Suprapubic skin (tissue), 4 donors: ENCODE results near the gene SMC3. TPM values are rescaled to one million over a fixed set of nuclear protein-coding genes. Genes with fewer than 3 reads are reported as not detected.
"Not testable (repeated sequence)": the region's sequence is repeated elsewhere in the genome, so short reads cannot be mapped to it uniquely, and the experiment has no call there.

ENCODE experiments used
- DNase-seq, 2 donors: peaks; one replicate each; pipeline ENCODE4 v3.0.0-alpha.2; 2019; ENCODE audit warnings: low spot score in 2 of 2
- H3K27ac ChIP-seq: fragments of 200-600 bp; sonication (generic); one replicate; pipeline ENCODE4 v1.5.1; 2019
- H3K27me3 ChIP-seq: fragments of 200-600 bp; sonication (generic); one replicate; pipeline ENCODE4 v1.5.1; 2019
- H3K36me3 ChIP-seq: fragments of 200-600 bp; sonication (generic); one replicate; pipeline ENCODE4 v1.5.1; 2019
- H3K4me1 ChIP-seq: fragments of 200-600 bp; sonication (generic); one replicate; pipeline ENCODE4 v1.5.1; 2019
- H3K4me3 ChIP-seq: fragments of 200-600 bp; sonication (generic); one replicate; pipeline ENCODE4 v1.5.1; 2019; ENCODE audit warnings: mild to moderate bottlenecking
- H3K9me3 ChIP-seq: fragments of 200-600 bp; sonication (generic); one replicate; pipeline ENCODE4 v1.5.1; 2019
- EP300 ChIP-seq: sonication (generic); formaldehyde crosslinking; IDR thresholded peaks from one replicate; pipeline ENCODE4 v1.6.1; 2017; ENCODE audit warnings: antibody characterized with exemption
- POLR2A ChIP-seq, 2 donors: fragments of 450-650 bp; IDR thresholded peaks; one replicate each; pipeline ENCODE4 v1.6.1; 2017; ENCODE audit warnings: antibody characterized with exemption in 2 of 2, mild to moderate bottlenecking in 2 of 2, moderate library complexity in 2 of 2
- POLR2AphosphoS5 ChIP-seq, 3 donors: sonication (generic); formaldehyde crosslinking; IDR thresholded peaks; one replicate each; pipeline ENCODE4 v1.6.1; 2017; ENCODE audit warnings: antibody characterized with exemption in 3 of 3
- WGBS: methylation state at CpG from one replicate; pipeline ENCODE4 v1.1.5; 2018; 5-methylcytosine and 5-hydroxymethylcytosine counted together
- total RNA-seq, 4 donors: library from RNA; depleted of rRNA; stranded (reverse); fragments of >200 nt; gene quantifications; one replicate each; pipeline ENCODE4 v1.1.0, GENCODE V29; 2016
- TF ChIP-seq, protein P1 (sequence below), 2 donors: fragments of 200-600 bp in 1 of 2; fragments of 450-650 bp in 1 of 2; sonication (generic) in 1 of 2; IDR thresholded peaks; one replicate each; pipeline ENCODE4 v1.5.1; 2016 to 2019; ENCODE audit warnings: antibody characterized with exemption in 2 of 2, mild to moderate bottlenecking in 1 of 2, moderate library complexity in 1 of 2

The SMC3 gene
- total RNA-seq, 4 donors from 2014 or later = 18.9 to 33.5 (median 23.3) TPM

DNA sequence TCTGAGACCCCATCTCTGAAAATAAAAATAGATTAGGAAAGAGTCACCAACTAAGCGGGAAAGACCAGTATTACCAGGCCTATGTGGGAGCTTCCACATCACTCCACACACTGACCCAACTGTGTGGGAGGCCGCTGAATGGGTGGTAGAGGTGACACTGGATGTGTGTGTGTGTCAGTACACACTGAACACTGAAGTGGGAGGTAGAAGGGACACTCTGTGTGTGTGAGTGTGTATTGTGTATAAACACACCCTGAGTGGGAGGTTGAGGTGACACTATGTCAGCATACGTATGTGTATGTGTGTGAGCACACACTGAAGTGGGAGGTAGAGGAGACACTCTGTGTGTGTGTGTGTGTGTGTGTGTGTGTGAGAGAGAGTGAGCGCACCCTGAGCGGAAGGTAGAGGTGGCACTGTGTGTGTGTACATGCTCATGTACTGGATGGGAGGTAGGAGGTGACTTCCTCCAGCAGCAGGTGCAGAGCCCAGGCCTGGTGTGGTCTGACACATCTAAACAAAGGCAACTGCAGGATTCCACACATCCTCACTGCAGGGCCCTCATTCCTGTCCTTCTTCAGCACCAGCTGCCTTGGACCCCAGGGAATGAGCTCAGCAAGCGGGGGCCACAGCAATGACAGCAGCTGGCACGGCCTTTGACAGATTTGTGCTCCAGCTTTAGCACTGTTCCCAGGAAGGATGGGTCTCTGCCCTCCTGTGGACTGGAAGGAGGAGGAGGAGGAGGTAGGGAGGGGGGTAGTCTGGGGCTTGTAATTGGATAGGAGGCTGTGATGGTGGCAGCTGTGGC lies 50.1 kb downstream of the SMC3 start:
- no peaks in the 10 kb centered on the region for H3K36me3 ChIP-seq
- H3K27ac ChIP-seq = no peak overlapping the region
- no peaks in the 10 kb centered on the region for H3K27me3 ChIP-seq
- DNase-seq = no peak
- H3K9me3 ChIP-seq = no peaks in the 10 kb centered on the region
- TF ChIP-seq POLR2AphosphoS5 (IDR thresholded peaks at IDR 0.05) (no peak), POLR2A (IDR thresholded peaks at IDR 0.05) (no peak), EP300 (no peak)
- TF ChIP-seq, protein P1, sequence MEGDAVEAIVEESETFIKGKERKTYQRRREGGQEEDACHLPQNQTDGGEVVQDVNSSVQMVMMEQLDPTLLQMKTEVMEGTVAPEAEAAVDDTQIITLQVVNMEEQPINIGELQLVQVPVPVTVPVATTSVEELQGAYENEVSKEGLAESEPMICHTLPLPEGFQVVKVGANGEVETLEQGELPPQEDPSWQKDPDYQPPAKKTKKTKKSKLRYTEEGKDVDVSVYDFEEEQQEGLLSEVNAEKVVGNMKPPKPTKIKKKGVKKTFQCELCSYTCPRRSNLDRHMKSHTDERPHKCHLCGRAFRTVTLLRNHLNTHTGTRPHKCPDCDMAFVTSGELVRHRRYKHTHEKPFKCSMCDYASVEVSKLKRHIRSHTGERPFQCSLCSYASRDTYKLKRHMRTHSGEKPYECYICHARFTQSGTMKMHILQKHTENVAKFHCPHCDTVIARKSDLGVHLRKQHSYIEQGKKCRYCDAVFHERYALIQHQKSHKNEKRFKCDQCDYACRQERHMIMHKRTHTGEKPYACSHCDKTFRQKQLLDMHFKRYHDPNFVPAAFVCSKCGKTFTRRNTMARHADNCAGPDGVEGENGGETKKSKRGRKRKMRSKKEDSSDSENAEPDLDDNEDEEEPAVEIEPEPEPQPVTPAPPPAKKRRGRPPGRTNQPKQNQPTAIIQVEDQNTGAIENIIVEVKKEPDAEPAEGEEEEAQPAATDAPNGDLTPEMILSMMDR (IDR thresholded peaks at IDR 0.05) = no peak
- no peak overlapping the region for H3K4me3 ChIP-seq
- WGBS = 88% methylated on average over 7 of the region's 7 CpGs
- H3K4me1 ChIP-seq = no peaks in the 10 kb centered on the region

DNA sequence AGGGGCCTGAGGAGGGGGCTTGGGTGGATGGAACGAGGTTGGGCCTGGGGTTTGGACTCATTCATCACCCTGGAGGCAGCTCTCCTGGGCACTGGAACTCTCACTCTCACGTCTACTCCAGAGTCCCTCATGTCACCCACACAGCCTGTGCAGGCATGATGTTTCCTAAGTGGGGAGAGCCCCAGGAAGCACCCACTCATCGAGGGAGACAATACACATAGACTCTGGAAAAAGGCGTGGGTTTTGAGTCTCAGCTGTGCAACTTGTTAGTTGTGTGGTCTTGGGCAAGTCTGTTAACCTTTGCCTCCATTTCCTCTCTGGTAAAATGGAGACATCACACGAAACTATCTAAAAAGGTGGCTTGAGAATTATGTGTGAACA lies 50.7 kb downstream of the SMC3 start:
- Histone ChIP-seq H3K36me3 (no peaks in the 10 kb centered on the region), H3K27ac (no peak overlapping the region), H3K9me3 (no peaks in the 10 kb centered on the region), H3K4me1 (no peaks in the 10 kb centered on the region), H3K4me3 (no peak overlapping the region), H3K27me3 (no peaks in the 10 kb centered on the region)
- no peak for DNase-seq
- WGBS = 73% methylated on average over 5 of the region's 5 CpGs
- TF ChIP-seq EP300 (no peak), POLR2A (IDR thresholded peaks at IDR 0.05) (no peak), POLR2AphosphoS5 (IDR thresholded peaks at IDR 0.05) (no peak)
- TF ChIP-seq, protein P1 (IDR thresholded peaks at IDR 0.05) = no peak

DNA sequence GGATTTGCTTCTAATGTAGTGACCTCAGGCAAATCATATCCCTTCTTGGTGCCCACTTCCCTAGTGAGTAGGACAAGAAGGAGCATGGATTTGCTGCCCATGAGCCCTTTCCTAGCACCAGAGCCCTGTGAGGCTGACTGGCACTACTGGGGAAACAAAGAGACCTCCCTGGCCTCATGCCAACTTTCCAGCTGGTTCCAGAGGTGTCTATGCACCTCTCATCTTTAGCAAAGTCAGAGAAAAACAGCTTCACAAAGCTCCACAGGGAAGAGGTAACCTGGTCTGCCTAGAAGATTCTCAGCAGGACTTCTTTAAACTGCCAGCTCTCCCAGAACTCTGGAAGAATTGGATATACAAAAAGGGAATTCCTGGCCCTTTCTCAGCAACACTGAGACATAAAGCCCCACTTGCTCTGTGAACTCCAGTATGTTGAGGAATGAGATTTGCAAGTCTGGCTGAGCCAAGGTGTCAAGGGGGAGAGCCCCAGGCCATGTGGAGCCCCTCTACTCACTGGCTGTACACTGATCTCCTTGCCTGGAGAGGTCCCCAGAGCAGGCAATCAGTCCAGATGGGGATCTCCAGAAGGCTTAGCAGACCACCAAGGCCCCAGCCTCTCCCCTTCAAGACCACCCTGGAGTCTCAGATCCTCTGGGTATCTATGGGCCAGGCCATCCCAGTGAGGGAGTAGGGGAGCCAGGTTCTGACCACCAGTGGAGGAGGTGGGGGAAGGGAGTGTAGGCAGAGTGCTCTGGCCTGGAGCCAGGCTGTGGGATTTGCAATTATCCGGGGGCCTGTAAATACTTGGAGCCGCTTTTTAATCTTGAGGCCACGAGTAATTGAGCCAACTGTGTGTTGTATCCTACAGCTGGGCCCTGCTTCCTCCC lies 52.3 kb downstream of the SMC3 start:
- Histone ChIP-seq H3K27me3 (no peaks in the 10 kb centered on the region), H3K4me1 (no peaks in the 10 kb centered on the region), H3K4me3 (no peak overlapping the region), H3K9me3 (no peaks in the 10 kb centered on the region), H3K27ac (no peak overlapping the region), H3K36me3 (no peaks in the 10 kb centered on the region)
- DNase-seq = no peak
- 83% methylated on average over 3 of the region's 3 CpGs for WGBS
- no peak for TF ChIP-seq POLR2AphosphoS5 (IDR thresholded peaks at IDR 0.05)
- TF ChIP-seq POLR2A (IDR thresholded peaks at IDR 0.05) = no peak
- TF ChIP-seq, protein P1 (IDR thresholded peaks at IDR 0.05) = no peak
- TF ChIP-seq EP300 = no peak

- Histone ChIP-seq H3K27ac (no peak overlapping the region), H3K9me3 (no peaks in the 10 kb centered on the region), H3K4me1 (no peaks in the 10 kb centered on the region), H3K27me3 (no peaks in the 10 kb centered on the region), H3K36me3 (no peaks in the 10 kb centered on the region), H3K4me3 (no peak overlapping the region)
- 100% methylated on average over 2 of the region's 2 CpGs for WGBS
- DNase-seq = no peak
- TF ChIP-seq POLR2A (IDR thresholded peaks at IDR 0.05) = no peak
- TF ChIP-seq EP300 = no peak
- TF ChIP-seq, protein P1 (IDR thresholded peaks at IDR 0.05) = no peak
- TF ChIP-seq POLR2AphosphoS5 (IDR thresholded peaks at IDR 0.05) = no peak
These were observed 52.9 kb downstream of the SMC3 start for GRCh38 chr10:110620398-110620719.

DNA sequence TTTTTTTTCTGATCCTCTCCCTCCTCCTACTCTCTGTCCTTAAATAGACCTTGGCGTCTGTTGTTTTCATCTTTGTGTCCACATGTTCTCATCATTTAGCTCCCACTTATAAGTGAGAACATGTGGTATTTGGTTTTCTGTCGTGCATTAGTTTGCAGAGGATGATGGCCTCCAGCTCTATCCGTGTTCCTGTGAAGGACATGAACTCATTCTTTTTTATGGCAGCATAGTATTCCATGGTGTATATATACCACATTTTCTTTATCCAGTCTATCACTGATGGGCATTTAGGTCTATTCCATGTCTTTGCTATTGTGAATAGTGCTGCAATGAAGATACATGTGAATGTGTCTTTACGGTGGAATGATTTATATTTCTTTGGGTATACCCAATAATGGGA lies 55.8 kb downstream of the SMC3 start:
- not testable (repeated sequence) for DNase-seq, H3K4me3 ChIP-seq, H3K9me3 ChIP-seq, H3K27me3 ChIP-seq, H3K36me3 ChIP-seq, H3K4me1 ChIP-seq, H3K27ac ChIP-seq
- 70% methylated on average over 4 of the region's 4 CpGs for WGBS
